Activated naive CD4-positive, alpha-beta T cell treated with anti-CD3 and anti-CD28 coated beads, Interleukin-2, amount 50 U/mL, for 72 hours (primary cell): ENCODE results near the gene FOSL2. TPM values are rescaled to one million over a fixed set of nuclear protein-coding genes. Genes with fewer than 3 reads are reported as not detected.

Experiments
- ATAC-seq, 2 donors: fragments of 150-1000 bp; cut with Tn5 transposase; 2 replicates each; pipeline ENCODE4 v1.10.0; 2021; ENCODE audit warnings: mild to moderate bottlenecking in 2 of 2, moderate library complexity in 2 of 2
- DNase-seq, 2 donors: peaks; one replicate each; pipeline ENCODE4 v3.0.0; 2021 to 2022; ENCODE audit warnings: low spot score in 2 of 2
- H3K27ac Mint-ChIP-seq, 2 donors: one replicate each; pipeline ENCODE4 v1.8.0; 2022; ENCODE audit warnings: mild to moderate bottlenecking in 2 of 2, mixed read lengths in 2 of 2
- H3K36me3 Mint-ChIP-seq, 2 donors: one replicate each; pipeline ENCODE4 v1.8.0; 2022; ENCODE audit warnings: mixed read lengths in 2 of 2
- H3K9me3 Mint-ChIP-seq, 2 donors: one replicate each; pipeline ENCODE4 v1.8.0; 2022; ENCODE audit warnings: mixed read lengths in 2 of 2
- total RNA-seq, 2 donors: library from RNA; stranded (reverse); gene quantifications; one replicate each; pipeline ENCODE4 v1.2.3, GENCODE V29; 2022

Gene FOSL2
- total RNA-seq, 2 donors from 2014 or later: 99.3 to 153 TPM

- peaks cover 0 to 1% of the 10 kb centered on the region in 2 donors for H3K9me3 Mint-ChIP-seq
- peak; percentile 54 to 60 for ATAC-seq
- no peak overlapping the region for H3K27ac Mint-ChIP-seq
- peak; percentile 77 to 92 for DNase-seq
- no peaks in the 10 kb centered on the region for H3K36me3 Mint-ChIP-seq
Measured at GRCh38 chr2:28452534-28453081, 60.0 kb downstream of the FOSL2 start.

- ATAC-seq (no peak), DNase-seq (no peak)
- Mint-ChIP-seq H3K9me3 (no peaks in the 10 kb centered on the region), H3K27ac (peak overlapping the region in 1 of 2 donors; percentile 19), H3K36me3 (no peaks in the 10 kb centered on the region)
Measured at GRCh38 chr2:28453396-28453795, 60.7 kb downstream of the FOSL2 start.

- no peaks in the 10 kb centered on the region for H3K9me3 Mint-ChIP-seq
- no peak for DNase-seq
- H3K36me3 Mint-ChIP-seq: no peaks in the 10 kb centered on the region
- H3K27ac Mint-ChIP-seq: no peak overlapping the region
- ATAC-seq: no peak
Measured at GRCh38 chr2:28454016-28454930, 61.6 kb downstream of the FOSL2 start.

- Mint-ChIP-seq H3K36me3 (peaks cover 4 to 5% of the 10 kb centered on the region in 2 donors), H3K27ac (no peak overlapping the region)
- no peak for ATAC-seq
Measured at GRCh38 chr2:28457237-28457636, 64.6 kb downstream of the FOSL2 start.

GRCh38 chr2:28461056-28461455, 68.4 kb downstream of the FOSL2 start:
- DNase-seq: no peak
- H3K36me3 Mint-ChIP-seq: peaks cover 21 to 28% of the 10 kb centered on the region in 2 donors
- ATAC-seq: no peak
- H3K9me3 Mint-ChIP-seq: peaks cover 17 to 26% of the 10 kb centered on the region in 2 donors
- no peak overlapping the region for H3K27ac Mint-ChIP-seq

More at GRCh38 chr2:28457237-28457636, 64.6 kb downstream of the FOSL2 start:
- DNase-seq: no peak
- H3K9me3 Mint-ChIP-seq: peaks cover 3 to 9% of the 10 kb centered on the region in 2 donors

GRCh38 chr2:28462122-28462521, 69.5 kb downstream of the FOSL2 start:
- Mint-ChIP-seq H3K27ac (no peak overlapping the region), H3K36me3 (peaks cover 21 to 28% of the 10 kb centered on the region in 2 donors), H3K9me3 (peaks cover 17 to 26% of the 10 kb centered on the region in 2 donors)
- no peak for ATAC-seq
- DNase-seq: no peak

GRCh38 chr2:28463211-28463816, 70.7 kb downstream of the FOSL2 start:
- H3K27ac Mint-ChIP-seq: no peak overlapping the region
- ATAC-seq (no peak), DNase-seq (no peak)
- H3K9me3 Mint-ChIP-seq: peaks cover 17 to 26% of the 10 kb centered on the region in 2 donors
- H3K36me3 Mint-ChIP-seq: peaks cover 21 to 28% of the 10 kb centered on the region in 2 donors

- DNase-seq: no peak
- peaks cover 21 to 28% of the 10 kb centered on the region in 2 donors for H3K36me3 Mint-ChIP-seq
- no peak for ATAC-seq
- H3K9me3 Mint-ChIP-seq: peaks cover 17 to 26% of the 10 kb centered on the region in 2 donors
- H3K27ac Mint-ChIP-seq: peak overlapping the region in 1 of 2 donors; percentile 34
Measured at GRCh38 chr2:28463893-28464292, 71.2 kb downstream of the FOSL2 start.

- DNase-seq: peak in 1 of 2 donors; percentile 51
- peak overlapping the region; percentile 2 to 18 for H3K27ac Mint-ChIP-seq
- peaks cover 17 to 26% of the 10 kb centered on the region in 2 donors for H3K9me3 Mint-ChIP-seq
- H3K36me3 Mint-ChIP-seq: peaks cover 21 to 28% of the 10 kb centered on the region in 2 donors
- peak; percentile 93 to 96 for ATAC-seq
Measured at GRCh38 chr2:28465148-28465885, 72.7 kb downstream of the FOSL2 start.

Other genes with a start within 250 kb of the FOSL2 start
- gene PLB1, start 103.2 kb downstream of the FOSL2 start, total RNA-seq: under 1 TPM; 0.39 to 0.89 TPM